Activated CD4-positive, alpha-beta T cell treated with anti-CD3 and anti-CD28 coated beads, Interleukin-2, amount 50 U/mL, for 4 hours (primary cell): Measurements from ENCODE around the gene MGMT.

Experiments
- DNase-seq, 2 experiments: peaks; one replicate each; pipeline ENCODE4 v3.0.0-alpha.2; 2020

The MGMT gene

GRCh38 chr10:129546106-129546505 lies 79.1 kb downstream of the MGMT start:
- DNase-seq: no peak

DNA sequence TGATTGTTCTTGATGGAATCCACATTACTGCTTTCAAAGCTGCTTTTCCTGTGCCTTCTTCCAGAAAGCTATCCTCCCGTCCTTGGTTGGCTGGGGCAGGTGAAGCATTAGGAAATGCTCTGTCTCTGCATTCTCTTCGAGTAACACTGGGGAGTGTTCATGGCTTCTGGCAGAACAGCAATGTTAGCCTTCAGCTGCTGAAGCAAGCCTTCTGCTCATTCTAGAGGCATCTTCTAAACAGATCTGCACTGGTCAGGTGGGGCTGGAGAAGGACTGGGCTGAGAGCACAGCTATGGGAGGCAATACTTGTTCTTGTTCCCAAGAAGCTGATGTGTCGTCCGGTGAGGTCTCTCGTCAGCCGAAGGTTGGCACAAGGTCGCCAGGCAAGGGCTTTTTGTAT lies 80.6 kb downstream of the MGMT start:
- DNase-seq: no peak

GRCh38 chr10:129548600-129548999 lies 81.6 kb downstream of the MGMT start:
- no peak for DNase-seq

- DNase-seq: no peak
Observed at GRCh38 chr10:129550076-129550475, 83.0 kb downstream of the MGMT start.

- no peak for DNase-seq
Observed at GRCh38 chr10:129550658-129551057, 83.6 kb downstream of the MGMT start.

GRCh38 chr10:129552119-129552518 lies 85.1 kb downstream of the MGMT start:
- DNase-seq: no peak

- no peak for DNase-seq
Observed at GRCh38 chr10:129553928-129554327, 86.9 kb downstream of the MGMT start.

DNA sequence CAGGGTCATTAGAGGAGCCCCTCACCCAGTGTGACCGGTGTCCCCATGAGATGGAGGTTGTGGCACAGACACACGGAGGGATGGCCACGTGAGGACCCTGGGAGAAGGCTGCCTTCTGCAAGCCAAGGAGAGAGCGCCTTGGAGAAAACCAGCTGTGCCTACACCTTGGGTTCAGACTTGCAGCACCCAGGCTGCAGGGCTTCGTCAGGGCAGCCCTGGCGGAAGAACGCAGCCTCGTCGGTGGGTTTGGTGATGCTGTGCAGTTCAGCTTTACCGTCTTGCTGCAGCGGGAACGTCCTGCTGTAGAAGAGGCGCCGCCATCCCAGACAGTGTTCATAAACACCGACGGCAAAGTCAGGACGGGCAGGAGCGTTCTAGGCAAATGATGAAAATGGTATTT lies 89.3 kb downstream of the MGMT start:
- DNase-seq: no peak

- no peak for DNase-seq
Observed at GRCh38 chr10:129560361-129560760, 93.3 kb downstream of the MGMT start.

GRCh38 chr10:129562487-129562886 lies 95.4 kb downstream of the MGMT start:
- DNase-seq: no peak

- no peak for DNase-seq
Observed at GRCh38 chr10:129564923-129565322, 97.9 kb downstream of the MGMT start.

- DNase-seq: no peak
Observed at GRCh38 chr10:129568583-129569344, 101.7 kb downstream of the MGMT start.

DNA sequence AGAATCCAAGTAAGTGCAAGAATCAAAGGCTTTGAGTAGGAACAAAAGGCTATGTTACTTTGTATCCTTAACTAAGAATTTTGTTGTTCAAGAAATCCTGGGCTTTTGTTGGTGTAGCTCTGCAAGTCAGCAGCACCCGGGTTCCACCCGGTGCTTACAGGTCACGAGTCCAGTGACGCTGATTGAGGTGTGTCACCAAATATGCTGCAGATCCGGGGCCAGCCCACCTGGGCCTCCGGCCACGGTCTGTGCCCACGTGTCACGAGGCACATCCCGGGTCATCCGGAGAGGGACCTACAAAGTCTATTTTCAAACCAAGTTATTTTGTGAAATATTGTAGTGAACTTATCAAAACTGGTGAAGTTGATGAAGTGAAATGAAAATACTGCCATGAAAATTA lies 103.1 kb downstream of the MGMT start:
- DNase-seq: no peak

DNA sequence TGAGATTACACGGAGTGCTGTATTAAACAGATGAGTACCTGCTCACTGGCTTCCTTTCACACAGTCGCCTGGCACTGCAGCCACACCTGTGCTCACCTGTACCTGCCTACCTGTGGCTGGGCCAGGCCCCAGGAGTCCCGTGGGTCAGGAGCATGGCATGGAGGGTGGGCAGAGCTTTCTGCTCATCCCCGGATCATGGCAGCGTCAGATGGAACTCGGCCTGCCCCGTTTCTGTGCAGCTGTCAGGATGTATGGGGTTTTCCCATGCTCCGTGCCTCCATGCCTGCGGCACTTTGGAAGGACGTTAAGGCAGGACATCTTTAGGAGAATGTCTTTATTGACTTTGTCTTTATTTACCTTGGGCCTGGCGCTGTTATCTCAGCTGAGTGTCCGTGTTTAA lies 112.2 kb downstream of the MGMT start:
- DNase-seq: no peak

- DNase-seq: no peak
Observed at GRCh38 chr10:129580010-129580409, 113.0 kb downstream of the MGMT start.

DNA sequence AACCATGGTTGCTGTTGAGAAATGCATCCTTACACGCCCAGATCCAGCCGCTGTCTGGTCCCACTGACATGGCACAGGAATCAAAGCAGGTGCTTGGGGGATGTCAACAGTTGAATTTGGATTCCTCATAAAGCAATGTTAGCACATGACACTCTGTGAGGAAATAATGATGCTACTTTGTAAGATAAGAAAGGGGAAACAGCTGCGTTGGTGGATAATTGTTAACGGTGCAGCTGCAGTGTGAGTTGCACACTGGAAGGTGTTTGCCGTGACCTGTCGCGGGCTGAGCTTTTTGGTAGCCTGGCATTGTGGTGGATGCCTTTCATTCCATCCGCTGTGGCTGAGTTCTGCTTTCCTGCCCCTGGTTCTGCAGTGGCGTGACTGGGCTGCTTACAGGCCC lies 113.9 kb downstream of the MGMT start:
- DNase-seq: no peak

DNA sequence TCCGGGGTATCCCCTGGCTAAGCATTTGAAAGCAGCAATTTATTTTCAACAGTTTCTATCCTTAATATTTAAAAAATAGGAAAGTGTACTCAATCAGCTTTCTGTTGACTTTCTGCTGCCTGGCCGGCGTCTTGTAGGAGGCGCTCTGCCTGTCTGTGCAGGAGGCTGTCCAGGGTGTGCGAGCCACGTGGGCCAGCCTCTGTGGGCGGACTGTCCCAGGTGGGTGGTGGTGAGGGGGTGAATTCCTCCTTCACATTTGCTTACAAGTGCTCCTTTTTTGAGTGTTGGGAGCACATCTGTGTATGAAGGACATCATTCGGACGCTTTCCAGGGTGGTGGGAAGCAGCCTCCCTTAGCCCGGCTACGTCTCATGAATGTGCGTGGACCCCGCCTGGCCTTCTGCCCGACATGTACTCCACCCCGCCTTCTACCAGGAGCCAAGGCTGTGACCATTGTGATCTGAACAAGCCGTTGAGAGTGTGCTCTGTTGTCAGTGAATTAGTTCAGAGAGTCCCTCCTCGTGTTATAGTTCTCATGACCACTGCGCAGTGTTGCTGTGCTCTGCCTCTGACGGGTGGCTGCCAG lies 114.9 kb downstream of the MGMT start:
- DNase-seq: no peak

- DNase-seq: no peak
Observed at GRCh38 chr10:129583831-129584230, 116.8 kb downstream of the MGMT start.

GRCh38 chr10:129586898-129587443 lies 119.9 kb downstream of the MGMT start:
- no peak for DNase-seq

DNA sequence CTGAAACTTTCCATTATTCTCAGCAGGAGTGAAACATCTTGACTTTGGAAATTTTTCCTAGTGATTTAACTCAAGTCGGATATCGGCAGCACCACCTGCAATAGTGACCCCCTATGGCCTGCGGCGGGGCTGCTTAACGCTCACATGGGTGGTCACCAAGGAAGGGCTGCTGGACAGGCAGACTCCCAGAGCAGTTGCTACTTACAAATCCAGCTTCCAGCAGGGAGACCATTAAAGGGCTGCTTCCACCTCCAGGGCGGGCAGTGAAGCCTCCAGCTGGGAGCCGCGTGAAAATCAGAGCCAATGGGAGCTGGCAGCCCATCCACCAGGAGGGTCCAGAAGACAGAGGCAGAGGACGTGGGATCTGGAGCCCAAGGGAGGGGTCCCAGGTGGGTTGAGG lies 122.5 kb downstream of the MGMT start:
- DNase-seq: no peak

GRCh38 chr10:129593953-129594352 lies 126.9 kb downstream of the MGMT start:
- no peak for DNase-seq

- DNase-seq: no peak
Observed at GRCh38 chr10:129594811-129595210, 127.8 kb downstream of the MGMT start.

GRCh38 chr10:129598413-129598812 lies 131.4 kb downstream of the MGMT start:
- no peak for DNase-seq

DNA sequence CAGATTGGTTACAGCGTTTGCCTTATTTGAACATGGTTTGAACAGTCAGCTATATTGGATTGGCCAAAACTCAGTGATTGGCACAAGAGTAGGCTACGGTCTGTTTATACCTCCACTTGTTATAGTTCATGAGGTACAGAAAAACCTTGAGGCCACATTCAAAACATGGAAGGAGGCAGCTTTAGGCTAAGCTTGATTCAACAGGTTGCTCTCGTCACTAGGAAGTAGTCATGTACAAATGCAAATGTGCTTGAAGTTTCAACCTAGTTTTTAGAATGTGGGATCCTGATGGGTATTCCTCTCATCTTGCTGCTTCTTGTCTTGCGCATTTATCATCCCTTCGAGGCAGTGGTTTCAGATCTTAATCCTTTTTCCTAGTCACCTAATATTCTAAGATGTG lies 132.1 kb downstream of the MGMT start:
- DNase-seq: no peak

DNA sequence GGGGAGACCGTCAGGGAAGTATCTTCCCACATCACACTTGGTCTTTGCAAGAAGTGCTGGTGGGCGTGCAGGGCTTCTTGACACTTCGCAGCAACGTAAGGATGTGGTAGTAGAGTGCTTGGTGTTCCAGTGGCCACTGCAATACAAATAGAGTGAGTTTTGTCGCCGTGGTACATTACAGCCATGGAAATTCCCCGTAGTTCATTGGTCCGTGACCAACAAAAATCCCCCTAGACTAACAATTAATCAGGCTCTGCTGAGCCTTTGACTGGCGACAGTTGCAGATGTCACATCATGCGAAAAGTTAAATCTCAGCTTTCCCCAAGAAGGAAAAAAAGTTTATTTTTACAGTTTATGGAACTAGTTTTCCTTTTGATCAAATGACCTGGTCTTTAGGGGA lies 134.7 kb downstream of the MGMT start:
- DNase-seq: no peak
